ENCODE data around the gene RPL29. TPM values are rescaled to one million over a fixed set of nuclear protein-coding genes. Genes with fewer than 3 reads are reported as not detected.

Gene RPL29
- total RNA-seq, 1 experiment from 2014 or later, result 995 TPM

DNA sequence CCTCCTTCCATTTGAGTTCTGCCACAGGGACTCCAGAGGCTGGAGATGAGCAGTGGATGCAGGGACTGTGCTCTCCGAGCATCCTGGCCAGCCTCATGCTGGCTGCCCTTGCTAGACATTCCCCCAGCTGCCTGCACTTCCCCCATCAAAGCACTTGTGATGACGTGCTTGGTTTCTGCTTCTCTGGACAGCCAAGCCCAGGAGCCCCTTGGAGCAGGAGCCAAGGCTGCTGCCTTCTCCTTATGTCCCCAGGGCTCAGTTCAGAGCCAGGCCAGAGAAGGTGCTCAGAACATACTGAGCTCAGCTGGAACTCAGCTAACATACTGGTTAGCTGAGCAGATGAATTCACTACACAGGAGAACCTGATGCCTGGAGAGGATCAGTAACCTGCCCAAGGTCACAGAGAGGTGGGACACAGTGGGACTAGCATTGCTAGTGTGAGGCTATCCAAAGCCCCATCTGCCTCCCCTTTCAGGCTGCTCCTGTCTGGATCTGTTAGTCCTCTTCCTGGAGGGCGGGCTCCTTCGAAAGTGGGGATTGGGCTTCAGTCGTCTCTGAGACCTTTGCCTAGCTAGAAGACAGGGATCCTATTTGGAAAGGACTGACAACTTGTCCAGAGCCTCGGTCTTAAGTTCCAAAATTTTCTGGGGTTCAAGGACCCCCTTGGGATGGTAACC lies 32.7 kb downstream of the RPL29 start:
- H3K4me1 ChIP-seq, result peaks cover 7% of the 10 kb centered on the region

DNA sequence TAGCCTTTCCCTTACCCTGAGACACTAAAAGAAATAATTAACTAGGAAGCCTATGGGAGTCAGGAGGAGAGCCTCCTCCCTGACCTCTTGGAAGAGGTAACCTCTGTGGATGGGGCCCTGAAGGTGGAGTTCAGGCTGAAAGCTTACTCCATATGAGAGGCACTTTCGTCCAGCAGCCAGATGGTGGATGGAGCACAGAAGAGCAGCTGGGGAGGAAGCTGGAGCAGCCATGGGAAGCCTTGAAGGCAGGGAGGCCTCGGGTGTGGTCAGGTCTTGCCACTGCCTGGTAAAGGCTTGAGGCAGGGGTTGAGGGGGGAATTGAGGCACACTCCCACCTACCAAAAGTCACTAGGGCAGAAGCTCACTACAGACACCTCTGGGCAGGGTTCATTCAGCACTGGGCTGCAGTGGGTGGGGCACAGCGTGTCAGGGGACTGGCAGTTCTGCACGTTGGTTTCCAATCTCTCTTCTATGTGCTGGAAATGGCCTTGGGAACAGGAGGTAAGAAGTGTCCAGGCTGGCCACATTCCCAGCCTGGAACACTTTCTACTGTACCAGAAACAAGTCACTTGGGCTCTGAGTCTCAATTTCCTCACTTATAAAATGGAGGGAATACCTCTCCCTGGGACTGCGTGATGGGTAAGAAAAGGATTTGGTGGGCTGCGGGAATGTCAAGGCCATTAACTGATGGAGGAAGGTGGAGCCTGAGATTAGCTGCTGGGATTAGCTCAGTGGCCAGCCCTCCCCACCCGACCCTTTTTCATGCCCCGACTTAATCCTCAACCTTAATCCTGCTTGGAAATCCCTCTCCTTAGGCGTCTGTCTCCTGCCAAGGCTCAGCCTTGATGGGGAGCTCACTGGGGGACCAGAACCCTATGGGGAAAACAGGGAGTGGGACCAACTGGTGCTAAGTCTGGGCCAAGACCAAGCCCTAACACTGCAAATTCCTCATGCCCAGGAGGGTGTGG lies 33.8 kb downstream of the RPL29 start:
- H3K4me1 ChIP-seq, result peaks cover 7% of the 10 kb centered on the region
- CTCF ChIA-PET, result no interaction called here
- POLR2A ChIA-PET, result interaction anchor here (0.6 kb wide), 1 partner anchor 23 kb away, joined by 13 read pairs; no protein-coding TSS in a partner anchor
- peaks cover 14% of the 10 kb centered on the region for H3K4me1 Mint-ChIP-seq (ENCODE audit: low read depth, unreplicated experiment)
- no peaks in the 10 kb centered on the region for H3K9me3 Mint-ChIP-seq (ENCODE audit: unreplicated experiment)
- H3K4me3 Mint-ChIP-seq (ENCODE audit: unreplicated experiment), result no peak overlapping the region
- no peak overlapping the region for H3K4me3 ChIP-seq (ENCODE audit: low read depth, low read length)
- intact Hi-C loops (cut with micrococcal nuclease; ENCODE audit: unreplicated experiment), result no loop called here
- H3K27ac Mint-ChIP-seq (ENCODE audit: unreplicated experiment), result no peak overlapping the region
- H3K9me3 ChIP-seq, result no peaks in the 10 kb centered on the region
- TF ChIP-seq, protein P1, sequence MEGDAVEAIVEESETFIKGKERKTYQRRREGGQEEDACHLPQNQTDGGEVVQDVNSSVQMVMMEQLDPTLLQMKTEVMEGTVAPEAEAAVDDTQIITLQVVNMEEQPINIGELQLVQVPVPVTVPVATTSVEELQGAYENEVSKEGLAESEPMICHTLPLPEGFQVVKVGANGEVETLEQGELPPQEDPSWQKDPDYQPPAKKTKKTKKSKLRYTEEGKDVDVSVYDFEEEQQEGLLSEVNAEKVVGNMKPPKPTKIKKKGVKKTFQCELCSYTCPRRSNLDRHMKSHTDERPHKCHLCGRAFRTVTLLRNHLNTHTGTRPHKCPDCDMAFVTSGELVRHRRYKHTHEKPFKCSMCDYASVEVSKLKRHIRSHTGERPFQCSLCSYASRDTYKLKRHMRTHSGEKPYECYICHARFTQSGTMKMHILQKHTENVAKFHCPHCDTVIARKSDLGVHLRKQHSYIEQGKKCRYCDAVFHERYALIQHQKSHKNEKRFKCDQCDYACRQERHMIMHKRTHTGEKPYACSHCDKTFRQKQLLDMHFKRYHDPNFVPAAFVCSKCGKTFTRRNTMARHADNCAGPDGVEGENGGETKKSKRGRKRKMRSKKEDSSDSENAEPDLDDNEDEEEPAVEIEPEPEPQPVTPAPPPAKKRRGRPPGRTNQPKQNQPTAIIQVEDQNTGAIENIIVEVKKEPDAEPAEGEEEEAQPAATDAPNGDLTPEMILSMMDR (IDR thresholded peaks at IDR 0.05; ENCODE audit: insufficient read depth in 1 of 2, low read depth in 1 of 2, low read length in 1 of 2, severe bottlenecking in 1 of 2, unreplicated experiment in 1 of 2), result no peak
- H3K36me3 Mint-ChIP-seq (ENCODE audit: insufficient read depth, unreplicated experiment), result peaks cover 6% of the 10 kb centered on the region
- H3K36me3 ChIP-seq (ENCODE audit: control insufficient read depth, insufficient read depth, low read length), result no peaks in the 10 kb centered on the region
- no peak for DNase-seq
- no peaks in the 10 kb centered on the region for H3K27me3 Mint-ChIP-seq (ENCODE audit: insufficient read depth, unreplicated experiment)
- BruUV-seq (replicated peaks), result no TSS peak
- no peaks in the 10 kb centered on the region for H3K27me3 ChIP-seq (replicated peaks; ENCODE audit: control insufficient read depth, insufficient read depth, low read length)

More for the DNA sequence above, 32.7 kb downstream of the RPL29 start:
- peaks cover 14% of the 10 kb centered on the region for H3K4me1 Mint-ChIP-seq (ENCODE audit: low read depth, unreplicated experiment)
- Histone ChIP-seq H3K9me3 (no peaks in the 10 kb centered on the region), H3K27me3 (replicated peaks; ENCODE audit: control insufficient read depth, insufficient read depth, low read length) (no peaks in the 10 kb centered on the region), H3K4me3 (ENCODE audit: low read depth, low read length) (no peak overlapping the region), H3K36me3 (ENCODE audit: control insufficient read depth, insufficient read depth, low read length) (no peaks in the 10 kb centered on the region)
- peaks cover 11% of the 10 kb centered on the region for H3K36me3 Mint-ChIP-seq (ENCODE audit: insufficient read depth, unreplicated experiment)
- no peaks in the 10 kb centered on the region for H3K27me3 Mint-ChIP-seq (ENCODE audit: insufficient read depth, unreplicated experiment)
- ChIA-PET CTCF (interaction anchor here (1.0 kb wide), 1 partner anchor 22 kb away, joined by 3 read pairs; the partner anchor contains the start of gene RRP9), POLR2A (interaction anchor here (0.6 kb wide), 1 partner anchor 22 kb away, joined by 13 read pairs; no protein-coding TSS in a partner anchor)
- no peak overlapping the region for H3K27ac Mint-ChIP-seq (ENCODE audit: unreplicated experiment)
- no TSS peak for BruUV-seq (replicated peaks)
- intact Hi-C loops (cut with micrococcal nuclease; ENCODE audit: unreplicated experiment), result no loop called here
- DNase-seq, result no peak
- H3K4me3 Mint-ChIP-seq (ENCODE audit: unreplicated experiment), result no peak overlapping the region
- H3K9me3 Mint-ChIP-seq (ENCODE audit: unreplicated experiment), result no peaks in the 10 kb centered on the region
- TF ChIP-seq, protein P1 (IDR thresholded peaks at IDR 0.05; ENCODE audit: insufficient read depth in 1 of 2, low read depth in 1 of 2, low read length in 1 of 2, severe bottlenecking in 1 of 2, unreplicated experiment in 1 of 2), result no peak

DNA sequence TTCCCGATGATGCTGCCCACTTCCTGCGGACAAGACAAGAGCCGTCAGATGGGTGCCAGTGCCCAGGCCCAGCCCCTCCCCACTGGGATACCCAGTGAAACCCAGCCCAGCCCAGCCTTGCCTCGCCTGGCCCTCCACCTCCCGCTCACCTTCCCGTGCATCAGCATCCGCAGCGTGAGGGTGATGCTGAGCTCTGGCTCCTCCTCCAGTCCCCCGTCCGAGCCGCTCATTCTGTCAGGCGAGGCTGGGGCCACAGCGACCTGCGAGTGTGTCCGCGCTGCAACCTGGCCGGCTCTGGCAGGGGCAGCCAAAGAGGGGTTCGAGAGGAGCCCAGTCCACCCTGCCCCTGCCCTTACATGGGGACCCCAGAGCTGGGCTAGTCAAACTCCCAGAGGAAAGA lies 34.7 kb downstream of the RPL29 start:
- no peaks in the 10 kb centered on the region for H3K4me1 ChIP-seq
- H3K4me3 Mint-ChIP-seq (ENCODE audit: unreplicated experiment), result no peak overlapping the region
- POLR2A ChIA-PET, result no interaction called here
- no peaks in the 10 kb centered on the region for H3K36me3 ChIP-seq (ENCODE audit: control insufficient read depth, insufficient read depth, low read length)
- H3K27me3 ChIP-seq (replicated peaks; ENCODE audit: control insufficient read depth, insufficient read depth, low read length), result no peaks in the 10 kb centered on the region
- H3K4me3 ChIP-seq (ENCODE audit: low read depth, low read length), result no peak overlapping the region
- no TSS peak for BruUV-seq (replicated peaks)
- H3K9me3 ChIP-seq, result no peaks in the 10 kb centered on the region
- intact Hi-C loops (cut with micrococcal nuclease; ENCODE audit: unreplicated experiment), result no loop called here
- peaks cover 6% of the 10 kb centered on the region for H3K36me3 Mint-ChIP-seq (ENCODE audit: insufficient read depth, unreplicated experiment)
- TF ChIP-seq, protein P1 (IDR thresholded peaks at IDR 0.05; ENCODE audit: insufficient read depth in 1 of 2, low read depth in 1 of 2, low read length in 1 of 2, severe bottlenecking in 1 of 2, unreplicated experiment in 1 of 2), result no peak
- CTCF ChIA-PET, result no interaction called here
- DNase-seq, result no peak
- no peaks in the 10 kb centered on the region for H3K9me3 Mint-ChIP-seq (ENCODE audit: unreplicated experiment)
- no peaks in the 10 kb centered on the region for H3K27me3 Mint-ChIP-seq (ENCODE audit: insufficient read depth, unreplicated experiment)
- no peak overlapping the region for H3K27ac Mint-ChIP-seq (ENCODE audit: unreplicated experiment)
- peaks cover 10% of the 10 kb centered on the region for H3K4me1 Mint-ChIP-seq (ENCODE audit: low read depth, unreplicated experiment)
